Heart left ventricle (tissue), 16 donors: ENCODE results near the gene ZDHHC3. TPM values are rescaled to one million over a fixed set of nuclear protein-coding genes. Genes with fewer than 3 reads are reported as not detected.

Experiments used
- ATAC-seq, 4 donors: fragments of 200-7000 bp; cut with Tn5 transposase; one replicate each; pipeline ENCODE4 v1.9.1; 2020 to 2022; ENCODE audit warnings: moderate library complexity in 4 of 4, mild to moderate bottlenecking in 3 of 4, moderate number of reproducible peaks in 1 of 4
- DNase-seq, 5 donors: peaks; one replicate each; pipeline ENCODE4 v3.0.0-alpha.2; 2020
- H3K27ac ChIP-seq, 12 donors: fragments of 200-600 bp; sonication (generic) in 4 of 12; one replicate each; pipeline versions ENCODE4 v1.5.0 to v1.8.0; 2016 to 2022; ENCODE audit warnings: mild to moderate bottlenecking in 2 of 12
- H3K27me3 ChIP-seq, 9 donors: fragments of 200-600 bp; sonication (generic) in 2 of 9; one replicate each; pipeline versions ENCODE4 v1.5.1 to v1.8.0; 2016 to 2022; ENCODE audit warnings: mild to moderate bottlenecking in 3 of 9
- H3K36me3 ChIP-seq, 9 donors: fragments of 200-600 bp; sonication (generic) in 2 of 9; one replicate each; pipeline versions ENCODE4 v1.5.0 to v1.8.0; 2018 to 2022; ENCODE audit warnings: mild to moderate bottlenecking in 2 of 9
- H3K4me1 ChIP-seq, 12 donors: fragments of 200-600 bp; sonication (generic) in 4 of 12; one replicate each; pipeline versions ENCODE4 v1.5.0 to v1.8.0; 2016 to 2022; ENCODE audit warnings: mild to moderate bottlenecking in 3 of 12
- H3K4me3 ChIP-seq, 12 donors: fragments of 200-600 bp; sonication (generic) in 4 of 12; one replicate each; pipeline versions ENCODE4 v1.5.0 to v1.8.0; 2017 to 2022; ENCODE audit warnings: mild to moderate bottlenecking in 9 of 12, moderate library complexity in 4 of 12
- H3K9me3 ChIP-seq, 12 donors: fragments of 200-600 bp; sonication (generic) in 4 of 12; one replicate each; pipeline versions ENCODE4 v1.5.0 to v1.8.0; 2016 to 2022; ENCODE audit warnings: mild to moderate bottlenecking in 1 of 12
- POLR2A ChIP-seq, 2 donors: fragments of 450-650 bp; IDR thresholded peaks; one replicate each; pipeline ENCODE4 v1.6.1; 2017; ENCODE audit warnings: antibody characterized with exemption in 2 of 2, mild to moderate bottlenecking in 2 of 2, moderate library complexity in 2 of 2
- WGBS, 4 donors: extraction: QIAGEN DNeasy Blood & Tissue Kit in 2 of 4; methylation state at CpG; one replicate each; pipeline versions ENCODE4 v1.1.5 to v1.1.7; 2013 to 2018; 5-methylcytosine and 5-hydroxymethylcytosine counted together
- intact Hi-C, 10 donors: fragments of 100-400 bp; cut with DNase I; formaldehyde crosslinking; loops; one replicate each; pipeline versions ENCODE4 v1.11.1 to v1.14.2; 2022
- polyA plus RNA-seq, 2 donors: library from polyadenylated mRNA; stranded (reverse); fragments of 200-250 nt; gene quantifications; one replicate each; pipeline ENCODE4 v1.2.3, GENCODE V29; 2013
- total RNA-seq, 9 donors: library from RNA; depleted of rRNA in 2 of 9; stranded (reverse); fragments of >200 nt in 2 of 9; fragmentation: NEBNext Ultra II Directional in 3 of 9; extraction: Animal tissue kit (Norgen Biotek cat#: 25700) in 3 of 9; gene quantifications; one replicate each; pipeline versions ENCODE4 v1.1.0 to v1.2.4, GENCODE V29; 2016 to 2023
- TF ChIP-seq, protein P1 (sequence below), 12 donors: fragments of 200-600 bp; sonication (generic) in 4 of 12; IDR thresholded peaks; one replicate each; pipeline versions ENCODE4 v1.5.0 to v1.8.0; 2018 to 2022; ENCODE audit warnings: antibody characterized with exemption in 12 of 12, mild to moderate bottlenecking in 5 of 12
- donor health status: ischemic (EF 13 %, LVEDD 7.1; RV severe dilation, severe dysfunction).
- donor health status: healthy with polysubstance abuse.
- donor health status: DM: no; HTN: yes; CAD: no.
- donor health status: DM: no; HTN: no; CAD: no.
- donor health status: ischemic (EF 25% LVEDD 6.9; RV normal size, moderate dysfunction).
- donor health status: ischemic (EF 25% LVEDD 5.7; RV mildly dilated, moderate dysfunction).
- donor health status: healthy.
- donor health status: DM: yes; HTN: yes; CAD: no.
- donor health status: ischemic (EF 35%, LVEDD 5.7; RV mildly dilated, moderate dysfunction).
- donor health status: nonischemic (EF 11% LVEDD 7.7; RV severe dilation, severe dysfunction).
- donor health status: DM: yes; HTN: yes; CAD: no.
- donor health status: PGD.
- donor health status: ischemic (EF 29% LVEDD 5.4; RV normal size, mild dysfunction).
- donor health status: nonischemic (EF 23%, LVEDD 6.1; RV moderate dilation, normal function).

The ZDHHC3 gene
- total and polyA plus RNA-seq, 11 donors = 17.9 to 94.7 (median 52.7) TPM

DNA sequence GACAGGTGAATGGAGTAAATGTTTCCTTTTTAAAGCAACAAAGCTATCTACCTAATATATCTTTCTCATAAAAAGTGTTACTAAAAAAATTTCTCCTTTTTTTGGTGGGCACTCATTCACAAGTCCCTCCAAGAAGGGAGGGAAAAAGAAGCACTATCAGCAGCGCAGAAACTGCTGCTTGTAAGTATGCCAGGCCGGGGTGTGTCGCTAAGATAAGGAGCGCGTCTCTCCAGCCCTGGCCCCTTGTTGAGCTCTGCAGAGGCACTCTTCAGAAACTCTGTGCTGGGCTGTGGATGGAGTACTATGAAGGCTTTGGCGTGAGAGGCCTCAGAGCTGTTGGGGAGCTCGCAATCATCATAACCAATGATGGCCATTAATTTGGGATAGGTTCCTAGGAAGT, 49.1 kb downstream of the ZDHHC3 start:
- WGBS, 4 donors = 67 to 86% (median 76%) methylated on average over 7 of the region's 7 CpGs

DNA sequence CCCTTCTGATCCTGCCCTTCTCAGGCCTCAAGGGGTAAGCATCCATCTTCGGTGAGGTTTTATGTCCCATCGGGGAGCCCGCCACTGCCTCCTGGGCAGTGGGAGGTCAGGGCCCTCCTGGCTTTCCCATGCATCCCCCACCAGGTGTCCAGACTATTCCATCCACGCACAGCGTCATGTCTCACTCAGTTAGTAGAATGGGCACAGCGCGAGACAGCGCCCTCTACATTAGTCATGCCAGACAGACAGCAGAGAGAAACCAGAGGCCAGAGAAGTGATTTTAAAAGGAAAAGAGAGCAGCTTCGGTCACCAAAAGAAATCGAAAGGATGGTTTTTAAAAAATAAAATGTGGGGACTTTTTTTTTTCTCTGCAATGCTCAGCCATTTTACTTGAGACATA, 49.8 kb downstream of the ZDHHC3 start:
- peaks cover 0 to 16% (median 6%) of the 10 kb centered on the region in 12 donors for H3K4me1 ChIP-seq
- ATAC-seq (no peak), DNase-seq (no peak)
- H3K36me3 ChIP-seq = peaks cover 0 to 79% (median 65%) of the 10 kb centered on the region in 9 donors
- TF ChIP-seq, protein P1, sequence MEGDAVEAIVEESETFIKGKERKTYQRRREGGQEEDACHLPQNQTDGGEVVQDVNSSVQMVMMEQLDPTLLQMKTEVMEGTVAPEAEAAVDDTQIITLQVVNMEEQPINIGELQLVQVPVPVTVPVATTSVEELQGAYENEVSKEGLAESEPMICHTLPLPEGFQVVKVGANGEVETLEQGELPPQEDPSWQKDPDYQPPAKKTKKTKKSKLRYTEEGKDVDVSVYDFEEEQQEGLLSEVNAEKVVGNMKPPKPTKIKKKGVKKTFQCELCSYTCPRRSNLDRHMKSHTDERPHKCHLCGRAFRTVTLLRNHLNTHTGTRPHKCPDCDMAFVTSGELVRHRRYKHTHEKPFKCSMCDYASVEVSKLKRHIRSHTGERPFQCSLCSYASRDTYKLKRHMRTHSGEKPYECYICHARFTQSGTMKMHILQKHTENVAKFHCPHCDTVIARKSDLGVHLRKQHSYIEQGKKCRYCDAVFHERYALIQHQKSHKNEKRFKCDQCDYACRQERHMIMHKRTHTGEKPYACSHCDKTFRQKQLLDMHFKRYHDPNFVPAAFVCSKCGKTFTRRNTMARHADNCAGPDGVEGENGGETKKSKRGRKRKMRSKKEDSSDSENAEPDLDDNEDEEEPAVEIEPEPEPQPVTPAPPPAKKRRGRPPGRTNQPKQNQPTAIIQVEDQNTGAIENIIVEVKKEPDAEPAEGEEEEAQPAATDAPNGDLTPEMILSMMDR (IDR thresholded peaks at IDR 0.05) = no peak
- no peak for TF ChIP-seq POLR2A (IDR thresholded peaks at IDR 0.05)
- no peak overlapping the region for H3K27ac ChIP-seq
- H3K4me3 ChIP-seq = no peak overlapping the region
- 93 to 94% (median 94%) methylated on average over 10 of the region's 10 CpGs for WGBS, 4 donors
- H3K27me3 ChIP-seq = no peaks in the 10 kb centered on the region
- intact Hi-C loops = no loop called here
- no peaks in the 10 kb centered on the region for H3K9me3 ChIP-seq

More for the DNA sequence above, 49.1 kb downstream of the ZDHHC3 start:
- TF ChIP-seq POLR2A (IDR thresholded peaks at IDR 0.05) = no peak
- TF ChIP-seq, protein P1 (IDR thresholded peaks at IDR 0.05) = no peak
- Histone ChIP-seq H3K36me3 (peaks cover 0 to 79% (median 65%) of the 10 kb centered on the region in 9 donors), H3K4me3 (no peak overlapping the region), H3K27ac (no peak overlapping the region), H3K9me3 (no peaks in the 10 kb centered on the region), H3K4me1 (peaks cover 0 to 16% (median 6%) of the 10 kb centered on the region in 12 donors), H3K27me3 (no peaks in the 10 kb centered on the region)
- intact Hi-C loops = no loop called here
- DNase-seq (no peak), ATAC-seq (no peak)

DNA sequence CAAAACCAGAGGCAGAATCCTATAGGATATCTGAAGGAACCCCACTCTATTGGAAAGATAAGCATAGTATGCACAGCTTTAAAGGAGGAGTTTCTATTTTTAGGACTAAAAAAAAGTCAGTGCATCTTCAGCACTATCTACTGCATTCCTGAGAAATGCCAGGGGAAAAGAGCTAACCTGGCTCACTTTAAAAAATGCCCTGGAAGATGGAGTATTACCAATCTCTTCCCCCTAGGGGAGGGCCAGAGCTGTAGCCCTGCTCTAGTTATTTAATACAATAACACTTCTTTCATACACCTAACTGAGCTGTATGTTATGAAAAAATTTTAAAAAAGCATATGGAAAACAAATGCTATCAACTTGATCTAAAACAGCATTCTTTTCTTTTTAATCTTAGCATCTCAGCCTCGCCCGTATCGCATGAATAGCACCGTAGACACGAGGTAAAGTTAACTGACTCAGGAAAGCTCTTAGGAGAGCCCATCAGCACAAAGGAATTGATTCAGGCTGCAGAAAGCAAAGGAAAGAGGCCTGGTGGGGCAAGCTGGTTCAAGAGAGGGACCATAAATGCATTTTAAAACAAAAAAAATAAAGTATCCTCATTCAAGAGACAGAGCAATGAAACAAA, 51.4 kb downstream of the ZDHHC3 start:
- intact Hi-C loops = no loop called here
- WGBS, 4 donors = 68 to 81% (median 71%) methylated on average over 5 of the region's 5 CpGs

More for the DNA sequence above, 51.4 kb downstream of the ZDHHC3 start:
- no peaks in the 10 kb centered on the region for H3K27me3 ChIP-seq
- no peak overlapping the region for H3K4me3 ChIP-seq
- peaks cover 0 to 72% (median 55%) of the 10 kb centered on the region in 9 donors for H3K36me3 ChIP-seq
- H3K9me3 ChIP-seq = no peaks in the 10 kb centered on the region
- TF ChIP-seq, protein P1 (IDR thresholded peaks at IDR 0.05) = no peak
- no peak for TF ChIP-seq POLR2A (IDR thresholded peaks at IDR 0.05)
- no peak overlapping the region for H3K27ac ChIP-seq
- peaks cover 0 to 16% (median 6%) of the 10 kb centered on the region in 12 donors for H3K4me1 ChIP-seq
- no peak for DNase-seq
- no peak for ATAC-seq
